Medulla oblongata (tissue), 1 donor: ENCODE measurements around the gene SLC30A1.
A peak's percentile ranks its signal among the peaks of the same experiment; 100 is the strongest.
"Not testable (repeated sequence)": the region's sequence is repeated elsewhere in the genome, so short reads cannot be mapped to it uniquely, and the experiment has no call there.

ENCODE experiments used
- DNase-seq: peaks from one replicate; pipeline ENCODE4 v3.0.0-alpha.2; 2015; ENCODE audit errors: extremely low spot score

The SLC30A1 gene, protein sequence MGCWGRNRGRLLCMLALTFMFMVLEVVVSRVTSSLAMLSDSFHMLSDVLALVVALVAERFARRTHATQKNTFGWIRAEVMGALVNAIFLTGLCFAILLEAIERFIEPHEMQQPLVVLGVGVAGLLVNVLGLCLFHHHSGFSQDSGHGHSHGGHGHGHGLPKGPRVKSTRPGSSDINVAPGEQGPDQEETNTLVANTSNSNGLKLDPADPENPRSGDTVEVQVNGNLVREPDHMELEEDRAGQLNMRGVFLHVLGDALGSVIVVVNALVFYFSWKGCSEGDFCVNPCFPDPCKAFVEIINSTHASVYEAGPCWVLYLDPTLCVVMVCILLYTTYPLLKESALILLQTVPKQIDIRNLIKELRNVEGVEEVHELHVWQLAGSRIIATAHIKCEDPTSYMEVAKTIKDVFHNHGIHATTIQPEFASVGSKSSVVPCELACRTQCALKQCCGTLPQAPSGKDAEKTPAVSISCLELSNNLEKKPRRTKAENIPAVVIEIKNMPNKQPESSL

DNA sequence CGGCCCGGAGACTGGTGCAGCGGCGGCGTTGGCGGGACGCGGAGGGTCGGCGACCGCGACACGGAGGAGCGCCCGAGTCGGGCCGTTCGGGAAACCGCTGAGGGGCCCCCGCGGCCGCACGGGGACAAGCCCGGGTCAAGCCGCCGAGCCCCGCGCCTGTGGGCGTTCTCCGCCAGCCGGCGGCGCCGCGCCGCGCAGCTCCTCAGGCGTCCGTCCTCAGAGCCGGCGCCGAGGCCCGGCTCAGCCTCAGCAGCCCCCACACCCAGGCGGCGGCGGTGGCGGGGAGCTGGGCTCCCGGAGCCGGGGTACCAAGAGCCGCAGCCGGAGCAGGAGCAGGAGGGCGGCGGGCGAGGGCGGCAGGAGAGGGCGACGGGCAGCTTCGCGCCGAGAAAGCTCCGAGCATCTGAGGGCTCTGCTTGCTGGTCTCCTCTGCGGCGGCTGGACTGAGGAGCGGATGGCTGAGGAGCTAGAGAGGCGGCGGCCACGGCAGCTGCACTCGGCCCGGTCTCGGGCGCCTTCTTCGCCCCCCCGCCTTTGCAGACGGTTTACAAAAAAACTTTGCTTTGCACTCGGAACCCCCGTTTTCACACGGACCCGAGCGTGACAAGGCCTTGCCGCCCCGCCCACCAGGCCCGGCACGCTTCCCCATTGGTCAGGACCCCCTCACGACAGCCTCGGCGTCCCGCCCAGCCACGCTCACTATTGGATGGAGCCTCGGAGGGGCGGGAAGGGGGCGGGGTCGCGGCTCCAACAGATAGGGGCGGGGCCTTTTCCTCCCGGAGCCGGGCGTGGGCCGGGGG lies at the start of gene SLC30A1:
SLC30A1 (minus strand) TSS at position 522 of the 800 bp plus-strand sequence. CDS start 549 bp downstream, outside the sequence.
- peak; percentile 99 for DNase-seq

DNA sequence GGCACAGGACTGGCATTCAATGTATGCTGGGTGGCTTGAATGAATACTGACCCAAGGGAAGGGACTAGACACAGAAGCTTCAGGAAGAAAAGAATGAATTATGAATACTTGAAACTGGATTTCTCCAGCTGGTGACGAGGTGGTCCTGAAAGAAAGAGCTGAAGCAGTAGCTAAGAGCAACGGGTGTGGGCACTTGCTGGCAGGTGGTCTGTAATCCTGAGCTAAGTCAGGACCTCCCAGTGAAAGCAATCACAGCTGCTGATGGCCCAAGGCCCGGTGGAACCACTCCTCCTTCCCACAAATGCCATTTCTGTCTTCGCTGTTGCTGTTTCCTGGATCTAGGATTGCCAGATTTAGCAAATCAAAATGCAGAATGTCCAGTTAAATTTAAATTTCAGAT lies 49.5 kb upstream of the SLC30A1 start:
- DNase-seq = no peak

DNA sequence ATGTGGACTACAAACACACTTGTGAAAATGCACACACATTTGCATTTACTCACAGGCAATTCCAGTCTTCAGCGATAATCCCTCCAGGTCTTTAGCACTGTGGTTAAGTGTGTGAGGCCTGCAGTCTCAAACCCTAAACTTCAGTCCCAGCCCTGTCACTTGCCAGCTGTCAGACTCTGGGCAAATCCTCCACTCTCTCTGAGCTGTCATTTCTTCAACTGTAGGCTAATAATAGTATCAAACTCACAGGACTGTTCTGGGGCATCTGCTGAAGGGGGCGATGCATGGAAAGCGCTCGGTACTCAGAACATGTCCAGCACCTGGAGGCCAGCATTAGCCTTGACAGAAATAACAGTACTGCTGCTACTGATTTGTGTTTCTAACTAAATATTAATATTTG lies 48.3 kb upstream of the SLC30A1 start:
- no peak for DNase-seq

DNA sequence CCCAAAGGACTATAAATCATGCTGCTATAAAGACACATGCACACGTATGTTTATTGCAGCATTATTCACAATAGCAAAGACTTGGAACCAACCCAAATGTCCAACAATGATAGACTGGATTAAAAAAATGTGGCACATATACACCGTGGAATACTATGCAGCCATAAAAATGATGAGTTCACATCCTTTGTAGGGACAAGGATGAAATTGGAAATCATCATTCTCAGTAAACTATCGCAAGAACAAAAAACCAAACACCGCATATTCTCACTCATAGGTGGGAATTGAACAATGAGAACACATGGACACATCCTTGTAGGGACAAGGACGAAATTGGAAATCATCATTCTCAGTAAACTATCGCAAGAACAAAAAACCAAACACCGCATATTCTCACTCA lies 46.9 kb upstream of the SLC30A1 start:
- not testable (repeated sequence) for DNase-seq

DNA sequence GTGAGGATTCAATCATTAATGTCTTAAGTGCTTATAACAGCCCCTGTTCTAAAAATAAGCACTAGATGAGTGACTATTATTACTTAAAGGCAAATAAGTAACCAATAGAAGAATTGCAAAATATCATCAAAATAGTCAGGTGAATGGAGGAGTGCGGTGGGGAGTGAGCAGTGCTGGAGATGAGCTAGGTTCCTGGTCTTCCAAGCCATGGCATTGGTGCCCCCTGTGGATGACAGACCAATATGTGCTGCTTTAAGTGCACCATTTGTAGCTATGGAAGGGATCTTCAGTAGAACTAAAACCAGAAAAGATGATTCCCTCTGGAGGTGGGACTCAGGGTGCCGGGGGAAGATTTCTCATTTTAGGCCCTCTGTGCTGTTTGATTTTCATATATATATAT lies 46.1 kb upstream of the SLC30A1 start:
- peak; percentile 49 for DNase-seq

DNA sequence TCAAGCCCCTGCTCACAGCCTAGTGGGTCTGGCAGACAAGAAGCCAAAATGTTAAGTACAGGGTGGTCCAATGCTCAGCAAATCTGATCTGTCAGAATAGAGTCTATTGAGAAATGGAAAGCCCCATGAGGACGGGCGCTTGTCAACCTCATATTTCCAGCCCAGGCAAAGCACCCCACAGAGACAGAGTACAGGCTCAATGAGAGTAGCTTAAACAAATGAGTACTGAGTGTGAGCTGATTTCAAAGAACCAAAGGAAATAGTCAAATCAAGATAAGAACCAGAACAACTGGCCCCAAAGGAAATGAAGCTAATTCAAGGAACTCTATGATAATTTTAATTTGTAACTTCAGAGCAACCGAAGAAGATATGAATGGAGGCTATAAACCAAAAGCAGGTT lies 44.6 kb upstream of the SLC30A1 start:
- no peak for DNase-seq

DNA sequence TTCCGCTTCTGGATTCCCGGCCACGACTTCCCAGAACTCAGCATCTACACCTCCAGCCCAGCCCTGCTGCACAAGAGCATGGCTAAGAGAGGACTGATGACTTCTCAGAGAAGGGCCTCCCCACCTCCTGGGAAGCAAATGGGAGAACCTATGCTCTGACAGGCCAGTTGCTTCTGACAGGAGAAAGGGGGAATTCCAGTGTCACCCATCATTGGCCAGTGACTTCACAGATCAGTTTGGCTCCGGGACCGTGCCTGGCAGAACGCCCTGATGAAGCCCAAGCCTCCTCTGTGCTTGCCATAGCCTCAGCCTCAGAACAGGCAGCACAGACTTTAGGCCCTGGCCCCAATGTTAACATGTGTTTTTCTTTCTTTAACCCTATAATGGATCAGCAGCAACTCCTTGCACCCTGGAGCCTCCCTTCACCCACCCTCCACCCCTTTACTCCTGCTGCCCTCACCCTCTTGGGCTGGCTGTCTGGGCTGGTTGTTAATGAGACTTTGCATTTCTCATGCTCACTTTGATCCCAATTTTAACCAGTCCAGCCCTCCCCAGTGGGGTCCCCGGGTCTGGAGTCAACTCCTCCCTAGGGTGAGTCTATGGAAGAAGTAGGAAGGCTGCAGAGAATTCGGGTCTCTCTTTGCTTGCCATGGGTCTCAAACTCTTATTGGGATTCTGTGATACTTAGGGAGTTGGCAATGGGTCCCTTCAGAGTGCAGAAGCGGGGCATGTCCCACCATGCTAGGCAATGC lies 42.7 kb upstream of the SLC30A1 start:
- no peak for DNase-seq

DNA sequence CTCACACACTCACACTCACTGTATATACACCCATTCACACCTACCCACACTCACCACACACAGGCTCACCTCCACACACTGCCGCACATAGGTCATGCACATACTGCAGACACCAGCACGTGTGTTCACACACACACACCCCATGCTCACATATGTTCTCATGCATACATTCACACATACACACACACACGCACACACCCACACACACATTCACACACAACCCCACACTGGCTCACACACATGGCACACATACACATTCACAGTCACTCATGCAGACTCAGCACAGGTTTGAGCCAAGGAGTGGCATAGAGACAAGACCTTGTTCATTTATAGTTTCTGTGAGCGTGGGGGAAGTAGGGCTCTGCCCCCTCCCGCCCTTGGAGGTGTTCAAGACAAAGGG lies 41.1 kb upstream of the SLC30A1 start:
- DNase-seq = no peak

DNA sequence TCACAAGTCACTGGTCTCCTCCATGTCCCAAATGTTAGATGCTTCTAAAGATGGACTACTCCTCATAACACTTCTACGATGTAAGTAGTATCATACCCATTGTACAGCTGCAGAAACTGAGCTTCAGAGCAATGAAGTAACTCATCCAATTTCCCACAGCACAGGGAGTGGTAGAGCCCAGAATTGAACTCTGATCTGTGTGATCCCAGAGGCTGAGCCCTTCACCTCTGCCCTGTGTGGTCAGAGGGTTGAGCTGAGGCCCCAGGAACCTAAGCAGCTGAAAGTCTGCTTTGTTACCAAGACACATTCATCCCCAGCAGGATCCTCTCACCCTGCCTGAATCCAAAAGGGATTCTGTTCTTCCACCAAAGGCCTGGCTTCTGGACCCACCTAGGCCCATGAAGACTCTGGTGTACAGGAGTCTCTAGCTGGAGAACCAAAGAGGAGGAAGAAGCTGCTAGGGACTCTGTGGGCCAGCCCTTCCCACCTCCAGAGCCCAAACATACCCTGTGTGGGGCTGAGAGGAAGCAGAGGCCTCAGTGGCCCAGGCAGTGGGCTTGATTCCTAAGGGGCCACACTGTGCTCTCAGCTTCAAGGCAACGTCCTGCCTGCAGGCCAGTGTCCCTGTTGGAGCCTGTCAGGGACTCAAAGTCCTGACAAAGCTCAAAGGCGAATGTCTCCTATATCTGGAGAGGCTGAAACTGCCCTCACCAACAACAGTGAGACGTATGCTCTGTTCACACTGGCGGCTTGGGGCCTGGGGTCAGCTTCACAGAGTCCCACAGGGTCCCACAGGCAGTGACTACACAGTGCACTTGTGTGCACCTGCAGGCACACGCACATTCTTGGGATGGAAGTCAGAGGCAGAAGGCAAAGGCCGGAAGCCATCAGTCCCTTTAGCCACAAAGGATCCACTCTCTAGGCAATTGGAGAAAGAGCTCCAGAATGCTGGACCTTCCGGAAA lies 40.4 kb upstream of the SLC30A1 start:
- no peak for DNase-seq

DNA sequence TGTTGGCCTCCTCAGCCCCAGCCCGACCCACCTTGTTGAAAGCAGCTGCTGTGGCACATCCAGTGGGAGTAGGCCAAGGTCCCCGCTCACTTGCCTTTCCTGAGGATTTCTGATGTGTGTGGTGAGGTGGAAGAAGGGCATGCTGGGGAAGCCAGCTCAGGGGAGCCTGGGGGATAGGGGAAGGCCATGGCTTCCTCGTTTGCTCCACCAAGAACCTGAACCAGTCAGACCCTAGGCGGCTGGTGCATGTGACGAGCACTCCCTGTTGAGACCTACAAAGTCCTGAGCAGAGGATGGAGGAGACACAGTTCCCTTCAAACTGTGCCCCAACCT lies 38.0 kb upstream of the SLC30A1 start:
- no peak for DNase-seq

DNA sequence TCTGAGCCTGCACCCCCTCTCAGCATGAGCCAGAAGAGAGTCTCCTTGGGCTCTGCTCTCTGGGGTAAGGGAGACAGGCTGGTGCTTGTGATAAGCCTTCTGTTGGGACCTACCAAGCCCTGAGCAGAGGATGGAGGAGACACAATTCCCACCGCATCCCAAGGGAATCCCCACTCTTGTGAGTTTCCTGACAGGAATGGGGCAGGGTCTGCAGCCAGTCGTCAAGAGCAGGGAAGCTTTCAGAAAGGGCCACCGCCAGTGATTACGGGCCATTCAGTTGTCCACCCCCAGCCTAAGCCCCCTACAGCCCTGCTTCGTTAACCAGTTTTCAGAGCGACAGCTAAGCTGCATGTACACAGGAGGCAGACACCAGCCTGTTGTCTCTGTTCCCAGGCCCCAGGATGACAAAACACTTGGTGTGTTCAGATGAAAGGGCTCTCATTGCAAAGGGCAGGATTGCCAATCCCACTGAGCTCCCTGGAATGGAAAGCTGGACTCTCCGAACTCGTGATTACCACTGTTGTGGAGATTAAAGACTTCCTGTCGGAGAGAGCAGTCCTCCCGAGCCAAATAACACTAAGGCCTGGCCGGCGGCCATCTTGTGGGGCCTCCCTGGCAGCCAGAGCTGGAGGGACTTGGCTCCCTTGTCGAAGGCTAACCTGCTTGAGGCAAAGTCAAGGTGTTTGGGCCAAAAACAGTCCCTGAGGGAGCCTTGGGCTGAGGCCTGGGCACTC lies 37.4 kb upstream of the SLC30A1 start:
- peak; percentile 40 for DNase-seq

DNA sequence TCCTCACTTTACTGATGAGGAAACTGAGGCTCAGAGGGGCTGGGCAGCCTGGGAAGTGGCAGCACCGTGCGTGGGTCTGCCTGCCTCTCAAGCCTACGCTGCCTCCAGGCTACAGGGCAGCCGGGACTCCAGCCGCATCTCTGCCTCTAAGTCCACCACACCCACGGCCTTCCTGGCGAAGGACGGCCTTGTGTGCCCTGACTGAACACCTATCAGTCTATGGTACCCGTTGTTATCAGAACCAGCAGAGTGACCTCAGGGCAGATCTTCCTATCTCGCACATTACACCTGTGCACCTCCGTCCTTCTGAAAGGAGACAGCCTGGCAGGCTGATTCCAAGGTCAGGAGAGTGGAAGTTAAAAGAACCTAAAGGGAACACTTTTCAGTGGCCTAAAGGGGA lies 35.7 kb upstream of the SLC30A1 start:
- DNase-seq = no peak

DNA sequence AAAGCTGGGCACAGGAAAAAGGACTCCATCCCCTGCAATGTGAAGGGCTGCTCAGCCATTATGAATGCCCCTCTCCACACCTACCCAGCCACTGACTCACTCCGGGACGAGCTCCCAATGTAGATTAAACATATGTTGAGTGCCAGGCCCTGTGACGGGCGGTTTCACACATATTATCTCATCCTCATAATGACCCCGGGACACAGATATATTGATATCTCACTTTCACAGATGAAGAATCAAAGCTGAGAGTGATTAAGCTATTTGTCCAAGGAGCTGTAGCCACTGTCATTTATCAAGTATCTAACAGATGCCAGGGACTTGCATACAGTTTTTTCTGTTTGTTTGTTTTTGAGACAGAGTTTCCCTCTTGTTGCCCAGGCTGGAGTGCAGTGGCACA lies 35.0 kb upstream of the SLC30A1 start:
- DNase-seq = no peak

DNA sequence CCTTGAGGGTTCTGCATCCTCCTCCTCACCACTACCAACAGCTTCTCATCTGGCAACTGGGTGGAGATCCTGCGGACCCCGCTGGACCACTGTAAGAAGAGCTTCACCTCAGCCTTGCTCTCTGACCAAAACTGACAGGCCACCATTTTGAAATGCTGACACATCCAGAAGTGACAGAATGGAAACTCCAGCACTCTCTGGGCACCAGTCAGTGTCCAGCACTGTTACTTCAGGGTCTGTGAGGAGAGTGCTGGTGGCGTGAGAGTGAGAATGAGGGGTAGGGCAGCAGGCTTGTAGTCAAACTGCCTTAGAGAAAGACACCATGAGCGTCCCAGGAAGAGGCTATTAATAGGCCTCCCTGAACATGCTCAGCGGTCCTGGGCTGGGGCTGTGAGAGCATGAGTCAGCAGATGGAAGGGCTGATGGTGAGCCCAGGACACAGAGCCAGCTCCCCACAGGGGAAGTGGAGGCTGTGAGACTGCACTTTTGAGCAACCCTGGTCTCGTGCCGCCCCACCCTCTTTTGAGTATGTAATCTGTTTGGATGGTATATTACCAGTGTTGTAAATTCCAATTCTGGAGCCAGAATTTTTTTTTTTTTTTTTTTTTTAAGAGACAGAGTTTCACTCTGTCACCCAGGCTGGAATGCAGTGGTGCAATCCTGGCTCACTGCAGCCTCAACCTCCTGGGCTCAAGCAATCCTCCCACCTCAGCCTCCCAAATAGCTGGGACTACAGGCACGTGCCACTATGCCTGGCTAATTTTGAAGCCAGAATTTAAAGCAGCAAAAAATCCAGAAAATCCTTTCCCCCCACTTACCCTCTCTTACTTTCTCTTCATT lies 34.4 kb upstream of the SLC30A1 start:
- DNase-seq = peak; percentile 69

DNA sequence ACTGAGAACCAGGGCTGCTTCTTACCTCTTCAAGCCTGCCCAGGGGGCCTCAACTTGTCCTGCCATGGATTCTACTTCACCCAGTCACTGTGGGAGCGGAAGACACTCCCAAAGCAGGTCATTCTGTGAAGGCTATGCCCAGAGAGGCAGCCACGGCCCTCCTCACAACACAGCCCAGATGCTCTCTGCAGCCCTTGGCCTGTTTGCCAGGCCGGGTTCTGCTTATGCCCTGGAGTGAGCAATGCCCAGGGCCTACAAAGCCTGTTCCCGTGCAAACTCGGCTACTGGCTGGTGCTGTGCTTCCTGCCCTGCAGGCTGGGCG lies 33.8 kb upstream of the SLC30A1 start:
- no peak for DNase-seq

DNA sequence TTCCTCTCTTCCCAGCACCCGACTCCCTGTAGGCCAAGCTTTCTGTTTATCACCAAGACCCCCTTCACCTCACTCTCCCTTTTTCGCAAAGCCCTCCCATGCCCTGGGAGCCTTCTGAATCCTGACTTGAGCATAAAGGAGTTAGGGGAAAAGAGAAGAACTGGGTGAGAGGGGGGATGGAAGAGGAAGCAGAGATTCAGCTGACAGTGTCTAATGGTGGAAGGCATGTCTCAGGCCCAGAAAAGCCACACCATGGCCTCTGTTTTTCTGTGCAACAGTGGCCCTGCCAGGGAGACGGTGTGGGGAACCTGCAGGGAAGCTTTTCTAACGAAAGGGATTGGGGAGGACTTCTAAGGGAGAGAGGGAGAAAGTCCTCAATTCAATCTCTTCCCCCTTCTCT lies 32.9 kb upstream of the SLC30A1 start:
- DNase-seq = no peak

DNA sequence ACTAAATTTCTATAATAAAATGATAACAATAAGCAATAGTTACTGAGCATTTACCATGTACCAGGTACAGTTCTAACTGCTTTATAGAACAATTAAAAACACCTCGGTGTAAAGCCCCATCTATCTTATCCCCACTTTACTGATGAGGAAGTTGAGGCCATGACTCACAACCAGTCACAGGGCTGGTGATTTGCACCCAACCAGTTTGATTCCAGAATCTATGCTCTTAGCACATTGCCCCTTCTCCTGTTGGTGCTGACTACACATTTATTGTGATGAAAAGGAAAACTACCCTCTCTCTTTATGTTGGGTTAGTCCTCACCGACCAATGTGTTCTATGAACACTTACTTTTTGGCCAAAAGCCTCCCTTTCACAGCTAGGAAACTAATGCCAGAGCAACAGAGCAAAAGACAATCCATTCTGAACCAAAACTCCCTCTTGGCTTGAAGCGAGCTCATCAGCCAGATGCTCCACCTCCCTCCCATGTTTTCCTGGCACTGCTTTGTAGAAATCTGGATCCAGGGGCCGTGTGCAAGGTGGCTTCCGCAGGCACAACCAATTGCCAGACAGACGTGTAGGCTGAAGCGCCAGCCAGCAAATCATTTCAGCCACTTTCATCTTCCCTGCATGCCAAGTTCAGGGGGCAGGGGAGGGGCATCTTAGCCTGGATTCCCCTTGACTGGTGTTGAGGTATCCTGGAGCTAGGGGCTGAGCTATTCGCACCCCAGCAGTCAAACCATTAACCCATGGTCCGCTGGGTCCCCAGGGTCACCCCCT lies 32.0 kb upstream of the SLC30A1 start:
- DNase-seq = peak; percentile 25

DNA sequence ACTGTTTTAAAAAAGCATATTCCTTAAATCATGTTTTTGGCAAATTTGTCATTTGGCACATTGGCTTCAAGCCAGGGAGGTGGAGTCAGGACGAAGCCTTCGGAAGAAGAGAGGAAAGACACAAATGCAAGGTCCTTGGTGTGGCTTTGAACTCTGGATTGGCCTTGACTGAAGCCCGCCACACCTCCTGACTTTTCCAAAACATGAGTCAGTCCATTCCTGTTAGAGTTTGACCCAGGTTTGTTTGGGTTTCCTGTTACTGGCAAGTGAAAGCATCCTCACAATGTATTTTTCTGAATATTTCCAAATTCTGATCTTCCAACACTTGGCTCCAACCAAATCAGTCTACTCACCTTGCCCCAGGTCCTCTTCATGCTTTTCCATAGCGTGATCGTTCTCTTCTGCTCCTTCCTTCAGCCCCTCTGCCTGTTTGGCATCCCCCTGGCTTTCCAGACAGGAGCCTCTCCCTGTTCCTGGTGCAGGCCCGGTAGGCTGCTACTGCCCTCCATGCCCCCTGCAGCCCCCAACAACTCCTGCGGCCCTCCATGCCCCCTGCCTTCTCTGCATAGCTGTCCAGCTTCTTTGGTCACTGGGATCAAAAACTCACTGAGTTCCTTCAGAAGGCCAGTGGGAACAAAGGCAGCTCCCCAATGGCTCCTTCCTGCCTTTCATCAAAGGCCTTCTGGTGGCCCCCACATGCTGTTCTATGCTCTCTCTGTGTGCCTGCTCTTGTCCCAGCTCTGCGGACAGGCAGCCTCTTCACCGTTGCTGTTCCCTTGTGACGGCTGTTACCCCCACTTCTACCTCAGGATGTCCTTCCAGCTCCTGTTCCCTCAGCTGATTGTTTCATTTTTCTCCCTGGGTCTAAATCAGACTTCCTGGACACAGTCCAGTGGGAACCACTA lies 30.4 kb upstream of the SLC30A1 start:
- no peak for DNase-seq
